KG1 (cell line): ENCODE data around the gene MYL6B.

Source experiments
- DNase-seq: peaks from one replicate; lab custom pipeline; 2025; lab: John Stamatoyannopoulos, UW

MYL6B gene

GRCh38 chr12:56122637-56123036 is 29.8 kb upstream of the MYL6B start:
- DNase-seq, result no peak

DNA sequence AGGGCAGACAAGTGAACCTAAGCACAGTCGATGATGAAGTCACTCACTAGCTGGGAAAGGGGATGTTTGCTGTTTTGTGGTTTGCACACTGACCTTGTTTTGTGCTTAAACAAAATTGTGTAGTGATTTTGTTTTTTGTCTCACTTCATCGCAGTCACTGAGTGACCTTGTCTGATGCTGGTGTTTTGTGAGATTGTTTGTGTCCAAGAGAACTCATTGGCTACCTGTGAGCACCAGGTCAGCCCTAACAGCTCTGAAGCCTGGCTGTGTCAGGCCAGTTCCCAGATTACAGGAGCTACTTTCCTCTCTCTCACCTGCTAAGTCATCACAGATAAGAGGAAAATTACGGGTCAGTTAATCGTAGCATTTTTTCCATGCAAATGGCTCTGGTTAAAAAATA is 28.3 kb upstream of the MYL6B start:
- DNase-seq, result no peak

GRCh38 chr12:56126732-56127239 is 25.6 kb upstream of the MYL6B start:
- DNase-seq, result peak; percentile 5

- DNase-seq, result no peak
These were observed 24.9 kb upstream of the MYL6B start for GRCh38 chr12:56127485-56127887.

DNA sequence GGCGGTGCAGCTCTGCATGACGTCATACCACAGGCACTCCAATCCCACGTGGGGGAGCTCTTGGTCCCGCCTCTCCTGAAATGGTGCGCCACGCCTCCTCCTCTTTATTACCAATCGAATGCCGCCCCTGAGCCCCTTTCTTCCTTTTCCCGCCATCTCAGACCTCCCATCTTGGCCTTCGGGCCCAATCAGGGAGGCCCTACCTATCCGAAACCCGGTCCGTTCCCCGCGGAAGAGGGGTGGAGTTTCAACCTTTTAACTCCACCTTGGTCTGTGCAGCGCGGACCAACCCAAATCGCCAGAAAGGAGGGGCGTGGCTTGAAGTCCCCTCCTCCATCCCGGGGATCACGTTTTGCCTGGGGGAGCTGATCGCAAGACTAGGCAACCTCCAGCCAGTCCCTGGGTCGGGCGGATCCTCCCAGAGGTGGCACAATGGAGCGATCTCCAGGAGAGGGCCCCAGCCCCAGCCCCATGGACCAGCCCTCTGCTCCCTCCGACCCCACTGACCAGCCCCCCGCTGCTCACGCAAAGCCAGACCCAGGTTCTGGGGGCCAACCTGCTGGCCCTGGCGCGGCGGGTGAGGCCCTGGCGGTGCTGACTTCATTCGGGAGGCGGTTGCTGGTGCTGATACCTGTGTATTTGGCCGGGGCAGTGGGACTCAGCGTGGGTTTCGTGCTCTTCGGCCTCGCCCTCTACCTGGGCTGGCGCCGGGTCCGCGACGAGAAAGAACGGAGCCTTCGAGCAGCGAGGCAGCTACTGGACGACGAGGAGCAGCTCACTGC is 24.3 kb upstream of the MYL6B start, which contains the start of gene ESYT1:
ESYT1 (plus strand) TSS at position 380 of the 782 bp plus-strand sequence; CDS start at position 433, 53 bp downstream.
- DNase-seq, result peak; percentile 82

DNA sequence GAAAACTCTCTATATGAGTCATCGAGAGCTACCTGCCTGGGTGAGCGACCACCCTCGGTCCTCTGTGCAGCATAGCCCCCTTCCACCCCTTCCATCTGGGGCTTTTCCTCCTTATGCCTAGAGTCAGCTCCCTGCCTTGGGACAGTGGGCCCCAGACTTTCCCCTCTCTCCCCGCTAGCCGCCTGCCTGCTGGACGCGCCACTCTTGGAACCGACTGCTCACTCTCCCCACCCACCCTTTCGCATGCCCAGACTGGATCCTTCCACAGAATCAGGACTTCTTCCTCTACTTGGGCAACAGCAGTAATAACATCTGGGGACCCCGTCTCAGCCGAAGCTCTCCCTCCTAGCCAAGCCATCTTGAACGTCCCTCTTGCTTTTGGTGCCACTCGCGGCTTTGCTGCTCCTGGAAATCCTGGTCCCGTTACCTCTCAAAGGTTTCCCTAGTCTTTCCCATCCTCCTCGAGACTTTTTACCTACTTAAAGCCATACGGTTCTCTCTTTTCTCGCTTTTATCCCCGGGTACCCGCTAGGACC is 23.6 kb upstream of the MYL6B start:
- no peak for DNase-seq

- peak; percentile 9 for DNase-seq
These were observed 23.0 kb upstream of the MYL6B start for GRCh38 chr12:56129206-56129941.

GRCh38 chr12:56129942-56130495 is 22.4 kb upstream of the MYL6B start:
- DNase-seq, result no peak

DNA sequence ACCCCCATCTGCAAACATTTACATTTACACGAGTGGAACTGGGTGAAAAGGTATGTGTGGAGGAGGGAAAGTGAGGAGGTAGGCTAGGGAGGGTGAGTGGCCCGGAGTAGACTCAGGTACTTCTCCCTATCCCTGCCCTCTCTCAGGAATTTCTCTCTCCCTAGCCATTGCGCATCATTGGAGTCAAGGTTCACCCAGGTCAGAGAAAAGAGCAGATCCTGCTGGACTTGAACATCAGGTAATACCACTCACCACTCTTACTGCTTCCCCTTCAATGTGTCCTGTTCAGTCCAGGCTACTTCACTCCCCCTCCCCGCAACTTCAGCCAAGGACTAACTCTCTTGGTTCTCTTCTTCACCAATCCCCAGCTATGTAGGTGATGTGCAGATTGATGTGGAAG is 21.5 kb upstream of the MYL6B start:
- DNase-seq, result no peak

- no peak for DNase-seq
These were observed 17.5 kb upstream of the MYL6B start for GRCh38 chr12:56134897-56135296.

GRCh38 chr12:56137853-56138571 is 14.4 kb upstream of the MYL6B start:
- DNase-seq, result no peak

- no peak for DNase-seq
These were observed 10.2 kb upstream of the MYL6B start for GRCh38 chr12:56141946-56142784.

- DNase-seq, result no peak
These were observed 9.2 kb upstream of the MYL6B start for GRCh38 chr12:56143217-56143616.

GRCh38 chr12:56143870-56144269 is 8.5 kb upstream of the MYL6B start:
- DNase-seq, result no peak

GRCh38 chr12:56145217-56145616 is 7.2 kb upstream of the MYL6B start:
- no peak for DNase-seq

DNA sequence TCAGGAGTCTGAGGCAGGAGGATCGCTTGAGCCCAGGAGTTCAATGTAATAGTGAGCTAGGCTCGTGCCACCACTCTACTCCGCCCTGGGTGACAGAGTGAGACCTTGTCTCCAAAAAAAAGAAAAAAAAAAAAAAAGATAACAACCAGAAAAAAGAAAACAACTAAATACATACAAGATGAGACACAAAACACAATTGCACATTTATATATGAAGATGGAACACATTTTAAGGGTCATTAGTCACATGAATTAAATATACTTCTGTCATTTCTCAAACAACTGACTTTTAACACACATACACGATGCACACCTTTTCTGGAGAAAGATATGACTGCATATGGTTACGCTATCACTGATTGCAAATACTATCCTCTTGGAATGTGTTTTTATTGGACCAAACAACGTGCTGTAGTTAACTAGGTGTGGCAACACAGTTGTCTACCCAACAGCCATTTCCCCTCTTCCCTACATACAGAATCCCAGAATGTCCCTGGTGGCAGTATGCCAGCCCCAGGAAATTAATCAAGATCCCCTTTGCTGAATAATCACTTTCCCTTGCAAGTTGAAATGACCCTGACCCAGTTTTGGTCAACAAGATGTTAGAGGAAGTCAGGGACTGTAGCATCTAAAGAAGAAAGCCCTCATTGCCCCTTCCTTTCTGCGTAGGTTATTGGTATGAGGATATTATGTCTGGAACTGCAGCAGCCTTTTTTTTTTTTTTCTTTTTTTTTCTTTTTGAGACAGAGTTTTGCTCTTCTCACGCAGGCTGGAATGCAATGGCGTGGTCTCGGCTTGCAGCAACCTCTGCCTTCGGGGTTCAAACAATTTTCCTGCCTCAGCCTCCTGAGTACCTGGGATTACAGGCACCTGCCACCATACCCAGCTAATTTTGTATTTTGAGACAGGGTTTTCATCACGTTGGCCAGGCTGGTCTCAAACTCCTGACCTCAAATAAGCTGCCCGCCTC is 5.6 kb upstream of the MYL6B start:
- no peak for DNase-seq

DNA sequence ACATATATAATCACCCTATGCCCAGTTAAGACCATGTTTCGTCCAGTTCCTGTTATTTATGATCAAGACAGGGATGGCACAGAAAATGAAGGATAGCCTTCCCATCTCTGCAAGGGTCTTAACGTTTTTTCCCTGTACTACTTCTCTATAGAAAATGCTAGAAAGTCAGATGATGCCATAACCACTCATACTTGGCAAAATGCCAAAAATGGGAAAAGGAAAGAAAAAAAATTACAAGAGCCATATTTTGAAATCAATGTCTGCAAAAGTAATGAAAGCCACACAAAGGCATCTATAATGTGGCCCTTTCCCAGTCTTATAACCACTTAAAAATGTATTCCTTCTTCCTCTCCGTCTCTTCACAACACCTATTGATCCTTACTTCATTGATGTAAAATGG is 1.8 kb upstream of the MYL6B start:
- no peak for DNase-seq

GRCh38 chr12:56151672-56152131 is 685 bp upstream of the MYL6B start:
- peak; percentile 8 for DNase-seq
